PC-3 (cell line): Measurements from ENCODE around the gene ADO.

ENCODE experiments used
- EZH2 ChIP-seq: fragments of 300-600 bp; sonication (generic); IDR thresholded peaks from one replicate; pipeline ENCODE4 v1.6.1; 2017; ENCODE audit warnings: antibody characterized with exemption, mild to moderate bottlenecking, low read length; ENCODE audit not compliant: unreplicated experiment
- EZH2phosphoT487 ChIP-seq: fragments of 300-600 bp; sonication (generic); IDR thresholded peaks from 2 replicates; pipeline ENCODE4 v1.6.1; 2018; ENCODE audit warnings: mild to moderate bottlenecking, antibody characterized with exemption, low read length, borderline replicate concordance

DNA sequence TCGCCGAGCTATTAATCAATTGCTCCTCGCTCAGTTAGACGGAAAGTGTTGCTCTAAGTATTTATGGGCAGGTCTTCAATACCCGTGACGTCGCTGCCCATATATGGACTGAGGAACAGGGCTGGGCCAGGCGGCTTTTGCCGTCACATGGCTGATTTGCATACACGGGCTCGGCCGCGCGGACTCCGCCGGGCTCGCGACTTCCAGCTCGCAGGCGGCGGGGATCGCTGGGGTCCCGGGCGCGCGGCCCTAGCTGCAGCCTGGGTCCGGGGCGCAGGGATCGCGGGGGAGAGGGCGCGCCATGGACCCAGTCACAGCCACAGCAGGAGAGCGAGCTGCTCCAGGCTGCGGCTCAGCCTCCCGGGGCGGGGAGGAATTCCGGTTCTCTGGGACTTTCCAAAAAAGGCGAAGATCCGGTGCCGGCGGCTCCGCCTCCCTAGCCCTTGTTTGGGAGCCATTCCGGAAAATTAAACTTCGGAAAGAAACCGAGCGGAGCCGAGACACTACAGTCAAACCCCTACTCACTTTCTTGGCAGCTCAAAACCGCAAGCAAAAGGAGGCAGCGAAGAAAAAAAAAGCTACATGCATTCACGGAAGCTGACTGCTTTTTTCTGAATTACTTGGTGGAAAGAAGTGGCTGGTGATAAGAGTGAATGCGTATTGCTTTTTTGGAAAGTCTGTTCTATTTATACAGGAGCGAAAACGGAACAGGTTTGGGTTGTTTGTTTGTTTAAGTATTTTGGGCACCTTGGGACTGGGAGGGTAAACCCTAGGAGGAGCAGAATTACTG, 12.0 kb downstream of the ADO start, which contains the start of gene EGR2:
- no peak for TF ChIP-seq EZH2phosphoT487
- no peak for TF ChIP-seq EZH2
